Measurements from ENCODE around the gene SLC39A3. TPM values are rescaled to one million over a fixed set of nuclear protein-coding genes. Genes with fewer than 3 reads are reported as not detected.
A peak's percentile ranks its signal among the peaks of the same experiment; 100 is the strongest.

SLC39A3 gene
- total and polyA plus RNA-seq, 2 experiments from 2014 or later = 33.5 to 47.4 TPM

GRCh38 chr19:2788237-2788636 lies 48.4 kb upstream of the SLC39A3 start:
- Histone ChIP-seq H3K27me3 (ENCODE audit: insufficient read depth) (no peaks in the 10 kb centered on the region), H4K20me1 (replicated peaks; ENCODE audit: insufficient read depth) (peaks cover 10% of the 10 kb centered on the region; the same call in 1 of the 2 replicates), H3K36me3 (ENCODE audit: insufficient read depth) (peaks cover 4% of the 10 kb centered on the region), H3K4me3 (no peak overlapping the region), H3K27ac (ENCODE audit: low read depth) (no peak overlapping the region), H2AFZ (no peak overlapping the region), H3K4me2 (no peak overlapping the region), H3F3A (replicated peaks; ENCODE audit: low read depth) (0 out of 2 replicates have a peak, but pooled peaks cover 5% of the 10 kb centered on the region), H3K79me2 (replicated peaks; ENCODE audit: insufficient read depth) (peaks cover 51% of the 10 kb centered on the region), H3K9me2 (ENCODE audit: insufficient read depth) (no peaks in the 10 kb centered on the region), H3K4me1 (ENCODE audit: insufficient read depth) (peaks cover 7% of the 10 kb centered on the region)
- H3K4me1 Mint-ChIP-seq = peaks cover 23% of the 10 kb centered on the region
- H3K27ac Mint-ChIP-seq = no peak overlapping the region
- DNase-seq (ENCODE audit: low spot score) = no peak
- H3K4me3 Mint-ChIP-seq = peak overlapping the region; percentile 29; the same call in 1 of the 3 replicates
- H3K27me3 Mint-ChIP-seq (ENCODE audit: insufficient read depth, low read depth, poor library complexity) = peaks cover 19% of the 10 kb centered on the region
- ATAC-seq = no peak
- peaks cover 4% of the 10 kb centered on the region; the same call in 1 of the 3 replicates for H3K9me3 Mint-ChIP-seq
- TF ChIP-seq ZNF331 (CRISPR knock-in tag; IDR thresholded peaks at IDR 0.05; ENCODE audit: low read depth) = no peak
- no peak for TF ChIP-seq JUNB (IDR thresholded peaks at IDR 0.05; ENCODE audit: unreplicated experiment)
- no peak for TF ChIP-seq CREB1 (CRISPR knock-in tag; IDR thresholded peaks at IDR 0.05; ENCODE audit: low read depth)
- TF ChIP-seq EZH2phosphoT487 (IDR thresholded peaks at IDR 0.05; ENCODE audit: unreplicated experiment) = no peak
- no peak for TF ChIP-seq REST (IDR thresholded peaks at IDR 0.05; ENCODE audit: unreplicated experiment)
- TF ChIP-seq NANOG (IDR thresholded peaks at IDR 0.05; ENCODE audit: borderline replicate concordance) = no peak
- TF ChIP-seq ETS1 (IDR thresholded peaks at IDR 0.05) = no peak
- TF ChIP-seq STAT1 (IDR thresholded peaks at IDR 0.05; ENCODE audit: unreplicated experiment) = no peak
- no peak for TF ChIP-seq CTCF (conservative IDR thresholded peaks at IDR 0.05; ENCODE audit: low read depth in 2 of 2)
- no peak for TF ChIP-seq ZNF114 (CRISPR knock-in tag; IDR thresholded peaks at IDR 0.05)
- peaks cover 41% of the 10 kb centered on the region for H3K36me3 Mint-ChIP-seq (ENCODE audit: low read depth)

Measured in GM23338 (cell line).